ENCODE results near the gene C12orf54. TPM values are rescaled to one million over a fixed set of nuclear protein-coding genes. Genes with fewer than 3 reads are reported as not detected.
"Not testable (repeated sequence)": the region's sequence is repeated elsewhere in the genome, so short reads cannot be mapped to it uniquely, and the experiment has no call there.

Gene C12orf54
- total RNA-seq, 1 experiment from 2014 or later, result not detected

DNA sequence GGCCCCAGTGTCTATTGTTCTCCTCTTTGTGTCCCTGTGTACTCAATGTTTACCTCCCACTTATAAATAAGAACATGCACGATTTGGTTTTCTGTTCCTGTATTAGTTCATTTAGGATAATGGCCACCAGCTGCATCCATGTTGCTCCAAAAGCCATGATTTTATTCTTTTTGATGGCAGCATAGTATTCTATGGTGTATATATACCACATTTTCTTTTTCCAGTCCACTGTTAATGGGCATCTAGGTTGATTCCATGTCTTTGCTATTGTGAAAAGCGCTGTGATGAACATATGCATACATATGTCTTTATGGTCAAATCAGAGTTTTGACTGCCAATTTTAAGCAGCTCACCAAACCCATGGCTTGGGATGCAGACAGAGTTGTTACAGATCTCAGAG lies 27.2 kb upstream of the C12orf54 start:
- no peak overlapping the region for H3K27ac Mint-ChIP-seq
- H3K27me3 Mint-ChIP-seq (ENCODE audit: low read depth), result no peaks in the 10 kb centered on the region
- TF ChIP-seq ATF1 (CRISPR knock-in tag; IDR thresholded peaks at IDR 0.05) (no peak), JUN (CRISPR knock-in tag; IDR thresholded peaks at IDR 0.05) (no peak), NFATC4 (CRISPR knock-in tag; IDR thresholded peaks at IDR 0.05) (no peak), NR1H2 (CRISPR knock-in tag; IDR thresholded peaks at IDR 0.05) (no peak), ELF4 (CRISPR knock-in tag; IDR thresholded peaks at IDR 0.05; ENCODE audit: low read depth) (no peak), ZNF263 (CRISPR knock-in tag; IDR thresholded peaks at IDR 0.05; ENCODE audit: low read depth) (no peak), USF2 (CRISPR knock-in tag; IDR thresholded peaks at IDR 0.05) (no peak), CREB1 (CRISPR knock-in tag; IDR thresholded peaks at IDR 0.05) (no peak)
- TF ChIP-seq, protein P1, sequence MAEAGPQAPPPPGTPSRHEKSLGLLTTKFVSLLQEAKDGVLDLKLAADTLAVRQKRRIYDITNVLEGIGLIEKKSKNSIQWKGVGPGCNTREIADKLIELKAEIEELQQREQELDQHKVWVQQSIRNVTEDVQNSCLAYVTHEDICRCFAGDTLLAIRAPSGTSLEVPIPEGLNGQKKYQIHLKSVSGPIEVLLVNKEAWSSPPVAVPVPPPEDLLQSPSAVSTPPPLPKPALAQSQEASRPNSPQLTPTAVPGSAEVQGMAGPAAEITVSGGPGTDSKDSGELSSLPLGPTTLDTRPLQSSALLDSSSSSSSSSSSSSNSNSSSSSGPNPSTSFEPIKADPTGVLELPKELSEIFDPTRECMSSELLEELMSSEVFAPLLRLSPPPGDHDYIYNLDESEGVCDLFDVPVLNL (CRISPR knock-in tag; IDR thresholded peaks at IDR 0.05; ENCODE audit: borderline replicate concordance, low read depth), result no peak
- peaks cover 2% of the 10 kb centered on the region; the same call in 1 of the 2 replicates for H3K4me1 Mint-ChIP-seq
- no peak for ATAC-seq
- CTCF ChIA-PET, result interaction anchor here (1.0 to 4.4 kb wide), 3 partner anchors 163 to 298 kb away, joined by 3 to 20 read pairs (median 6); partner anchors contain the start of gene ASB8
- DNase-seq (ENCODE audit: low spot score), result no peak
- H3K9me3 Mint-ChIP-seq, result peaks cover 18% of the 10 kb centered on the region
- H3K4me3 Mint-ChIP-seq, result no peak overlapping the region
- POLR2A ChIA-PET, result no interaction called here
- H3K36me3 Mint-ChIP-seq, result peaks cover 1% of the 10 kb centered on the region

DNA sequence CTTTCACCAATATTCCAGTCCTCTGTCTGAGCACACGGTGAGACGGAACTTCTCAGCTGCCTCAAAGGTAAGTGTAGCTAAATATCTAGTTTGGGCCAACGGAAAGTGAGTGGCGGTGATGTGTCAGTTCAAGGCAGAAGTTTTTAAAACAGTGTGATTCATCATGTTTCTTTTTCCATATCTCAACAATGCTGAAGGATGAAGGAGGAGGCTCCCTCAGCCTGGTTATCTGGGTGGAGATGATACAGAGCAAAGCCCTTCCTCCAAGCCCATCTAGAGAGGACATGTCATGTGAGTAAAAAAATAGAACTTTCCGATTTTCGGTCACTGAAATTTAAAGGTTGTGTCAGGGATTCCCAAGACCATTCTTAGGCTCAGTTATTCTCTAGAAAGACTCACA lies 23.0 kb upstream of the C12orf54 start:
- H3K27ac Mint-ChIP-seq, result no peak overlapping the region
- no peak for ATAC-seq
- TF ChIP-seq IRF1 (CRISPR knock-in tag; IDR thresholded peaks at IDR 0.05), result no peak
- TF ChIP-seq GTF2I (CRISPR knock-in tag; conservative IDR thresholded peaks at IDR 0.05), result no peak
- TF ChIP-seq ZNF416 (CRISPR knock-in tag; IDR thresholded peaks at IDR 0.05), result no peak
- TF ChIP-seq ZNF396 (CRISPR knock-in tag; IDR thresholded peaks at IDR 0.05; ENCODE audit: borderline replicate concordance), result no peak
- H3K9me3 Mint-ChIP-seq, result no peaks in the 10 kb centered on the region
- DNase-seq (ENCODE audit: low spot score), result no peak
- H3K36me3 Mint-ChIP-seq, result no peaks in the 10 kb centered on the region
- no peak overlapping the region for H3K4me3 Mint-ChIP-seq
- peaks cover 10% of the 10 kb centered on the region; the same call in 1 of the 2 replicates for H3K27me3 Mint-ChIP-seq (ENCODE audit: low read depth)
- CTCF ChIA-PET, result interaction anchor here (4.4 kb wide), 1 partner anchor 159 kb away, joined by 20 read pairs; no protein-coding TSS in a partner anchor
- POLR2A ChIA-PET, result no interaction called here
- peaks cover 2% of the 10 kb centered on the region; the same call in 1 of the 2 replicates for H3K4me1 Mint-ChIP-seq

DNA sequence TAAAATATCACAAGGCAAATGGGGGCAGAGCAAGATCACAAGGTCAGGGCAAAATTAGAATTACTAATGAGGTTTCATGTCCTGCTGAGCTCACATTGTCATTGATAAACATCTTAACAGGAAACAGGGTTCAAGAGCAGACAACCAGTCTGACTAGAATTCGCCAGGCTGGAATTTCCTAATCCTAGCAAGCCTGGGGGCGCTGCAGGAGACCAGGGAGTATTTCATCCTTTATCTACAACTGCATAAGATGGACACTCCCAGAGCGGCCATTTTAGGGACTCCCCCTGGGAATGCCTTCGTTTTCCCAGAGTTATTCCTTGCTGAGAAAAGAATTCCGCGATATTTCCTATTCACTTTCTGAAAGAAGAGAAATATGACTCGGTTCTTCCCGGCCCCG lies 13.3 kb upstream of the C12orf54 start:
- peaks cover 55% of the 10 kb centered on the region for H3K36me3 Mint-ChIP-seq
- DNase-seq (ENCODE audit: low spot score); H3K27ac Mint-ChIP-seq; H3K4me1 Mint-ChIP-seq; ATAC-seq; CTCF ChIA-PET; H3K4me3 Mint-ChIP-seq; POLR2A ChIA-PET: not testable (repeated sequence)
- H3K27me3 Mint-ChIP-seq (ENCODE audit: low read depth), result peaks cover 30% of the 10 kb centered on the region
- H3K9me3 Mint-ChIP-seq, result peaks cover 86% of the 10 kb centered on the region

DNA sequence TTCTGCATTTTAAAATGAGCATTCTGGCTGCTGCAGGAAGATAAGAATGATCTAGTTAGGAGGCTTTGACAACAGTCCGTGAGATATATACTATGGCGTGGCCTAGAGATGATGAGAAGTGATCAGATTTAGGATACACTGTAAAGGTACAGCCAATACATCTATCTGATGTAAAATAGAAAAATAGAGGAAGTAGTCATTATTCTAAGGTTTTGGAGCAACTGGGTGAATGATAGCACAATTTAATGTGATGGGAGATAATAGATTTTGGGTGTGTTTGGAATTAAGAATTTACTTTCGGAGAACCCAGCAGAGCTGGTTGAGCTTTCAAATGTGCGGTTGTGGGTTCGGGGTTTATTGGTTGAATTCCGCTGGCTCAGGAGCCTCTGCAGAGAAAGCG lies 10.0 kb upstream of the C12orf54 start, which contains the start of gene ANP32D:
Gene ANP32D (plus strand): TSS at position 301 of the 400 bp plus-strand sequence. CDS start 106 bp downstream, outside the sequence.
- H3K4me3 Mint-ChIP-seq, result no peak within 1 kb of the TSS
- ChIA-PET POLR2A (no interaction called here), CTCF (no interaction called here)
- no peak for DNase-seq (ENCODE audit: low spot score)
- peaks cover 46% of the 10 kb centered on the region for H3K27me3 Mint-ChIP-seq (ENCODE audit: low read depth)
- no peak within 1 kb of the TSS for H3K27ac Mint-ChIP-seq
- no peak for ATAC-seq
- H3K9me3 Mint-ChIP-seq, result peaks cover 82% of the 10 kb centered on the region
- peaks cover 57% of the 10 kb centered on the region for H3K36me3 Mint-ChIP-seq
- H3K4me1 Mint-ChIP-seq, result no peaks in the 10 kb centered on the region
- TF ChIP-seq IRF1 (CRISPR knock-in tag; IDR thresholded peaks at IDR 0.05) (no peak), ATF1 (CRISPR knock-in tag; IDR thresholded peaks at IDR 0.05) (no peak), IRF2 (CRISPR knock-in tag; IDR thresholded peaks at IDR 0.05; ENCODE audit: borderline replicate concordance, low read depth) (no peak), ZNF425 (CRISPR knock-in tag; conservative IDR thresholded peaks at IDR 0.05) (no peak), NR2C2 (CRISPR knock-in tag; IDR thresholded peaks at IDR 0.05) (no peak), NFYB (CRISPR knock-in tag; conservative IDR thresholded peaks at IDR 0.05; ENCODE audit: low read depth) (no peak), NR3C1 (CRISPR knock-in tag; conservative IDR thresholded peaks at IDR 0.05; ENCODE audit: low read depth) (no peak), ZNF263 (CRISPR knock-in tag; IDR thresholded peaks at IDR 0.05; ENCODE audit: low read depth) (no peak), NFATC4 (CRISPR knock-in tag; IDR thresholded peaks at IDR 0.05) (no peak), CTCF (IDR thresholded peaks at IDR 0.05) (no peak)

Data from WTC11 (cell line).